ENCODE measurements around the gene ACTL8.
"Not testable (repeated sequence)": the region's sequence is repeated elsewhere in the genome, so short reads cannot be mapped to it uniquely, and the experiment has no call there.

The ACTL8 gene

GRCh38 chr1:17733661-17734060, 21.5 kb upstream of the ACTL8 start:
- Histone ChIP-seq H3K27ac (no peak overlapping the region), H3K4me3 (no peak overlapping the region)

DNA sequence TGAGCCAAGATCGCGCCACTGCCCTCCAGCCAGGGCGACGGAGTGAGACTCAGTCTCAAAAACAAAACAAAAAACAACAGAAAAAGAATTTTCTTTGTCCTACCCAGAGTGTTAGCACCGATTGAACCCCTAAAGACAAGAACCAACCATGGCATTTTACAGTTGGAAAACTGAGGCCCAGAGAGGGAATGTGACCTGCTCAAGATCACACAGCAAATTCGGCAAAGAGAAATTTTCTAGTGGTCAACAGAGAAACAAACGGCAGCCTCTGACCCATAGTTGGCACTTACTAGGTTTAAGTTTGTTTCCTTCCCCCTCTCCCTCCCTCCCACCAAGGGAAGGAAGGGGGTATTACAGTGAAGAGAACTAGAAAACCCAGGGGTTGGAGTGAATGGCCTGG, 20.5 kb upstream of the ACTL8 start:
- H3K27ac ChIP-seq, result no peak overlapping the region
- H3K4me3 ChIP-seq, result no peak overlapping the region

GRCh38 chr1:17735348-17735747, 19.8 kb upstream of the ACTL8 start:
- H3K4me3 ChIP-seq, result no peak overlapping the region
- no peak overlapping the region for H3K27ac ChIP-seq

GRCh38 chr1:17735793-17736192, 19.3 kb upstream of the ACTL8 start:
- no peak overlapping the region for H3K4me3 ChIP-seq

DNA sequence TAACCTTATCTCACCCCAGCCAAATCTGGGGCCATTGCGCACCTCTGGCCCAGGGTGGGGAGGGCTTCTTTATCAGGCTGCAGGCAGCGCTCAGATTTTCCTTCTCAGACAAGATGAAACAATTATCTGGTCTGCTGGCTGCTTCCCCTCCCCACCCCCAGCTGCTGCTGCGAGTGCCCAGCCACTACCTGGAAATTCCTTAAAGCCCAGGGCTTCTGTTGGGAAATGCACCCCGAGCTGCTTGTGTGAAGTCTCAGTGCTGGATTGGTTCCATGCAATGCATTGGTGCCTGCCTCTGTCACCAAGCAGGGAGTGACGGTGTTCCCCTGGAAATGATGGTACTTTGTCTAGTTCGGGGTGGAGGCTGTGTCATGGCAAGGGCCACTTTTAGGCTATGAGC, 18.5 kb upstream of the ACTL8 start:
- H3K4me3 ChIP-seq, result no peak overlapping the region
- no peak overlapping the region for H3K27ac ChIP-seq

More at GRCh38 chr1:17735793-17736192, 19.3 kb upstream of the ACTL8 start:
- no peak overlapping the region for H3K27ac ChIP-seq

- Histone ChIP-seq H3K27ac (no peak overlapping the region), H3K4me3 (no peak overlapping the region)
These were observed 16.1 kb upstream of the ACTL8 start for GRCh38 chr1:17739050-17739449.

DNA sequence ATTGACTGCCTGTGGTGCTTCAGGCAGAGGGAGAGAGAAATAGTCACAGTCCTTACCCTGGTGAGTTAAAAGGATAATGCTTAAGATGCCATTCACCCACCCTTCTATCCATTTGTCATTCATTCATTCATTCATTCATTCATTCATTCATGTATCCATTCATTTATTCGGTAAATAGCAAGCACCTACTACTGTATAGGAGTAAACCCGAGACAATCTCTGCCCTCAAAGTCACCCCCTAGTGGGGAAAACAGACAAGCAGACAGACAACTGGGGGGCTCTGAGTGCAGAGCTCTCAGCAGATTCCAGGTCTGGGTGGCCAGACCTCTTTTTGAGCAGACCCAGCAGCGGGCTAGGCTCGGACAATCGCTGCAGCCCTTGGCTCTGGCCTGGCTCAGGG, 14.1 kb upstream of the ACTL8 start:
- no peak overlapping the region for H3K27ac ChIP-seq
- H3K4me3 ChIP-seq, result no peak overlapping the region

- Histone ChIP-seq H3K27ac (no peak overlapping the region), H3K4me3 (no peak overlapping the region)
These were observed 12.6 kb upstream of the ACTL8 start for GRCh38 chr1:17742583-17742982.

DNA sequence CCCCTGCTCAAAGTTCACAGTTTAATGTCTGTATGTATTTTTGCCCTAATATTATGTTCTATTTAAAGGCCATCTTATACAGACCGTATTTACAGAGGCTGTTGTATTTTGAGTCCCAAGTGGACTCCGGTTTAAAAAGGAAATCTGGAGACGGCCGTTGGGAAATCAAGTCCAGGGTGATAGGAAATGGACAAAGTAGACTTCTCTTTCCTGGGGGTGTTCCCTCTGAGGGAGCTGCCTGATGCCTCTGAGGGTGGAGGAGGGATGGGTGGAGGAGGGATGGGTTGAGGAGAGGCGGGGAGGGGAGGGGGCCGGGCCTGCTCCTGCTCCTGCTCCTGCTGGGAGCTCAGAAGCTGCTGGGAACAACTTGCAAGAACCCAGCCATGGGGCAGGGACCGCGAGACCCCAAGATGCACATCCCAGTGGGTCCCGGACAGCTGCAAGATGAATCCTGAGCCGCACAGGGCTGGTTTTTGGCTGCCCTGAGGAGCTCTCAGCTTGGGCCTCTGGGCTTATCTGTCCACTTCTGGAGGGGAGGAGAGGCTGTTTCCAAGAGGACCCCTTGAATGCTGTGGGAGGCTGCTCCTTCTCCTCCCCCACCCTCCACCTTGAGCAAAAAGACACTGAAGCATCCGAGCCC, 12.0 kb upstream of the ACTL8 start:
- no peak overlapping the region for H3K27ac ChIP-seq
- no peak overlapping the region for H3K4me3 ChIP-seq

DNA sequence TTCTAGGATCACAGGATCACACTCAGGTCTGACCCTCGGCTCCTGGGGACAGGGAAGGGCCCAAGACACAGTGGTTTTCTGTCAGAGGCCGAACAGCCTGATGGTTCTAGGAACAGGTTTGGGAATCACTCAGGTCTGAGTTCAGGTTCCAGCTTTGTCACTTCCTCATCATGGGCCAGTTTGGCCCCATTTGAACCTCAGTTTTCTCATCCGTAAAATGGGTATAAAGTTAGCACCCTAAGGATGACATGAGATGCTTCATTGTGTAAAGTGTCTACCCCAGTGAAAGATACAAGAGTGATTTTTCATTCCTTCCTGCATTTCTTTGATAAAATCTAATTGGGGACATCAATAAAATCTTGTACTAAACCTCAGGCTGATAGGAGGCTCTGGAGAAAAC, 11.2 kb upstream of the ACTL8 start:
- no peak overlapping the region for H3K27ac ChIP-seq
- no peak overlapping the region for H3K4me3 ChIP-seq

GRCh38 chr1:17744666-17745478, 10.3 kb upstream of the ACTL8 start:
- Histone ChIP-seq H3K27ac (no peak overlapping the region), H3K4me3 (no peak overlapping the region)

GRCh38 chr1:17745479-17745955, 9.6 kb upstream of the ACTL8 start:
- Histone ChIP-seq H3K27ac (no peak overlapping the region), H3K4me3 (no peak overlapping the region)

GRCh38 chr1:17746281-17746680, 8.9 kb upstream of the ACTL8 start:
- H3K4me3 ChIP-seq, H3K27ac ChIP-seq: not testable (repeated sequence)

DNA sequence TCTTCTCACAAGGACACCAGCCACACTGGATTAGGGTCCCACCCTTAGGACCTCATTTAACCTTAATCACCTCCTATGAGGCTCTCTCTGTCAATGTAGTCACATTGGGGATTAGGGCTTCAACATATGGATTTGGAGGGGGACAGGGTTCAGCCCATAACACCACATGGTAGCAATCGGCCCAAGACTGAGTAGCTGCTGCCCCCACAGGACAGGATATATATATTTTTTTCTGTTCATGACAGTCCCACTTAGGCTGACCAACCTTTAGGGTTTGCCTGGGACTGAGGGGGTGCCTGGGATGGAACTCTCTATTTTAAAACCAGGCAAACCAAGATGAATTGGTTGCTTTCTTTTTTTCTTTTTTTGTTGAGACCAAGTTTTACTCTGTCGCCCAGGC, 8.2 kb upstream of the ACTL8 start:
- Histone ChIP-seq H3K27ac (no peak overlapping the region), H3K4me3 (no peak overlapping the region)

GRCh38 chr1:17750333-17750732, 4.8 kb upstream of the ACTL8 start:
- Histone ChIP-seq H3K27ac (no peak overlapping the region), H3K4me3 (no peak overlapping the region)

DNA sequence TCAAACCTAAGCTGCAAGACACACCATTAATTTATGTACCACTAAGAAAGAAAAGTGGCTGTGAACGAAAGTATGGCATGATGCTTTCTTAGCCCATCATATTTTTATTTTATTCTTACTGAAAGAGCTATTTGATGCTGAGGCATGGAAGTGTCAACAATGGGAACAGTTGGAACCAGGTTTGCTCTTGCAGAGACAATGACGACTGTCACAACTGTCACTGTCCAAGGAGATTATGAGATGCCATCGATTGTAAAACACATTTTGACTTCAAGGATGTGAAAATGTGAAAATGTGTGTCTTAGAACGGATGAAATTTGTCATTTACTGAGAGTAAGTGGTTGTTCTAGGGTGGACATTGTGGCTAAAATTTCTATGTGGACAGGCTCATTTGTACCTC, 2.8 kb upstream of the ACTL8 start:
- H3K27ac ChIP-seq, result no peak overlapping the region

DNA sequence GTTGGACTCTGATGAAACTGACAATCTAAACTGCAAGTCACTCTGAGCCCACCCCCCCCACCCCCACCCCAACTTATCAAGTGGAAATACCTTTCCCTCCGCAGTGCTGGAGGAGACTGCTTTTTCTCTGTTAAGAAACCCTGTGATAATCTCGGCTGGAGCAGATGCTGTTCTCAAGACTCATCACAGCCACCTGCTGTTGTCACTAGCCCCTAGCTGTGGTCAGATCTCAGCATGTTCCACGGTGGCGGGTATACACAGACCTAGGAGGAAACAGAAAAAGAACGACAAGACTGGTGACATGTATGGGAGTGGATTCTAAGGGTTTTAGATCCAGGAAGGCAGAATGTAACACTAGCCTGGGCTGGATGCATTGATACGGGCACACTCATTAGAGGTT, 2.3 kb downstream of the ACTL8 start:
- Histone ChIP-seq H3K27ac (no peak overlapping the region), H3K4me3 (no peak overlapping the region)

More for the DNA sequence above, 2.8 kb upstream of the ACTL8 start:
- H3K4me3 ChIP-seq, result no peak overlapping the region

- Histone ChIP-seq H3K4me3 (no peak overlapping the region), H3K27ac (no peak overlapping the region)
These were observed 4.0 kb downstream of the ACTL8 start for GRCh38 chr1:17759114-17759513.

- Histone ChIP-seq H3K27ac (no peak overlapping the region), H3K4me3 (no peak overlapping the region)
These were observed 7.2 kb downstream of the ACTL8 start for GRCh38 chr1:17762313-17762712.

- Histone ChIP-seq H3K4me3 (no peak overlapping the region), H3K27ac (no peak overlapping the region)
These were observed 8.3 kb downstream of the ACTL8 start for GRCh38 chr1:17763417-17763816.

DNA sequence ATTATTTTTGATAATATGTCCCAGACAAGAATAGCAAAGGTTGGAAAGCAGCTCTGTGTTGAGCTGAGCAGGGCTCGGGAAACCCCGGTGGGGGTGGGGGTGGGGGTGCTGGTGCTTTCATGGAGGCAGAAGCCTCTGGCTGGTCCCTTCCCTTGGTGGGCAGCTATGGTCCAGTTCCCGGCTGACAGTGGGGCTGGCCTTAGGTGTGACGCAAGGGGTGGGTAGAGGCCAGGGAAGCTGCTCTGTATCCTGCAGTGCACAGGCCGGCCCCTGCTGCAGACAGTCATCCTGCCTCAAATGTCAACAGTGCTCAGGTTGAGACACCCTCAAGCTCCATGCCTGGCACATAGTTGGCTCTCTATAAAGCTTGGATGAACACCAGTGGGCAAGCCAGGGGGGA, 8.9 kb downstream of the ACTL8 start:
- Histone ChIP-seq H3K4me3 (no peak overlapping the region), H3K27ac (no peak overlapping the region)
